Endothelial cell of umbilical vein (primary cell): ENCODE data around the gene EBF4.

Source experiments
- CTCF ChIP-seq, 2 donors: IDR thresholded peaks; 1 replicate in 1 of 2; 2 replicates in 1 of 2; pipeline ENCODE4 v1.5.1; 2011; ENCODE audit warnings: low read length in 2 of 2, mild to moderate bottlenecking in 2 of 2, moderate library complexity in 2 of 2, control low read depth in 1 of 2, inconsistent platforms in 1 of 2, low read depth in 1 of 2; ENCODE audit not compliant: insufficient read depth in 1 of 2; ENCODE audit errors: extremely low read depth in 1 of 2
- EZH2 ChIP-seq: IDR thresholded peaks from 2 replicates; pipeline ENCODE4 v1.6.1; 2012; ENCODE audit warnings: borderline replicate concordance, low read depth, mild to moderate bottlenecking, moderate library complexity, low read length, inconsistent platforms; ENCODE audit not compliant: severe bottlenecking
- FOS ChIP-seq: IDR thresholded peaks from 2 replicates; pipeline ENCODE4 v1.6.1; 2011; ENCODE audit warnings: mild to moderate bottlenecking, low read length, moderate library complexity, borderline replicate concordance; ENCODE audit not compliant: insufficient read depth
- JUN ChIP-seq: IDR thresholded peaks from 2 replicates; pipeline ENCODE4 v1.6.1; 2011; ENCODE audit warnings: borderline replicate concordance, low read depth; ENCODE audit not compliant: insufficient read length, insufficient read depth
- MAX ChIP-seq: IDR thresholded peaks from 2 replicates; pipeline ENCODE4 v1.6.1; 2011; ENCODE audit not compliant: insufficient read depth, insufficient read length
- MYC ChIP-seq: IDR thresholded peaks from one replicate; pipeline ENCODE4 v1.6.1; 2011; ENCODE audit warnings: mild to moderate bottlenecking, low read depth, low read length
- POLR2A ChIP-seq: IDR thresholded peaks from 2 replicates; pipeline ENCODE4 v1.6.1; 2012; ENCODE audit warnings: low read depth, mild to moderate bottlenecking, control low read depth, low read length
- POLR2AphosphoS5 ChIP-seq: IDR thresholded peaks from 2 replicates; pipeline ENCODE4 v1.6.1; 2012; ENCODE audit warnings: low read depth, mild to moderate bottlenecking, control low read depth, low read length, moderate library complexity; ENCODE audit not compliant: insufficient read depth

GRCh38 chr20:2775139-2775538, 82.6 kb downstream of the EBF4 start:
- TF ChIP-seq FOS (no peak), EZH2 (no peak), CTCF (IDR thresholded peaks at IDR 0.05; ENCODE audit: extremely low read depth in 1 of 2, insufficient read depth in 1 of 2, low read depth in 1 of 2, low read length in 2 of 2) (no peak), POLR2A (no peak), MAX (no peak), POLR2AphosphoS5 (no peak), JUN (no peak), MYC (no peak)
